ENCODE data around the gene SNX3.

The SNX3 gene

GRCh38 chr6:108164543-108164814, 96.4 kb downstream of the SNX3 start:
- H3K27ac ChIP-seq (ENCODE audit: low read depth, low read length, severe bottlenecking), result no peak overlapping the region
- 0 to 2% methylated on average over 8 to 9 of the region's 17 CpGs for WGBS, 2 experiments (ENCODE audit: insufficient coverage in 2 of 2)
- no peaks in the 10 kb centered on the region for H3K9me3 ChIP-seq (ENCODE audit: control insufficient read depth, low read length)
- H3K4me1 ChIP-seq (ENCODE audit: control insufficient read depth, insufficient read depth, low read length, poor library complexity, severe bottlenecking), result peaks cover 17% of the 10 kb centered on the region
- no peaks in the 10 kb centered on the region for H3K36me3 ChIP-seq (ENCODE audit: control insufficient read depth, insufficient read depth, low read length)
- H3K4me3 ChIP-seq (ENCODE audit: extremely low read depth, insufficient read depth, low read length, poor library complexity, severe bottlenecking), result no peak overlapping the region

DNA sequence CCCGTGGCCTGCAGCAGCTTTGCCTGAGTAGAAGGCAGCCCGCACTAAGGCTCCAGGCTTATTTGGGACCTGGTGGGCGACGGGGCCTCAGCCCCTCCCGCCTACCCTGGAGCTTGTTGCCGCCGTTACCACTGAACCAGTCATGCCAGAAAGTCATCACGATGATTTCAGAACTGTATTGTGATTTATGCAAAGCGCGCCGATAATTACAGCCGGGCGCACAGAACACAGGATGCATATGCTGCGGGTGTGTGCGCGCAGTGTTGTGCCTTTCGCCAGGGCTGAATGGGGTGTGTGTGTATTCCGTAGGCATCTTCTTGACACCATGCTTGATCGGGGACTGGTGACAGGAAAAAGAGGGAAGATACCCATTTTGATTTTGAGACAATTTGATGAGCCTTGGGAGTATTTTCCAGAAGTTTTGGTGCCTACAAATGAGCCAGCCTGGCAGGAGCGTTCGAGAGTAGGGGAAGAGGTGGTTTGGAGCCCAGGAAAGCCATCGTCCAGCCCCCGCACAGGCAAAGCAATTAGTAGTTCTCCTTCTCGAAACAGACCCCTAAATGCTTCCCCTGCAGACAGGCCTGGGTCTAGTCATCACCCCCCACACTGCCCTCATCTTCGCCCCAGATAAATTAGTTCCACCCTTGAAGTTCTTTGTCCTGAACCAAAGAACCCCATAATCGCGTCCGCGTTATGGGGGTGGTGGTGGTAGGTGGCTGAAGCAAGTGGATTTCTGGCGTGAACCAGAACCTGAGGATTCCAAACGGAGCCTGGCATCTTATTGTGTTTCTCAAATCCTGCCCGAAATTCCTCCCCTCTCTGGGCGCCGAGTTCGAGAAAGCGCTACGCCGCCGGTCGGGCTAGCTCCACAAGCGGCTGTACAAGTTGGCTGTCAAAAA, 96.9 kb downstream of the SNX3 start:
- Histone ChIP-seq H3K4me1 (ENCODE audit: control insufficient read depth, insufficient read depth, low read length, poor library complexity, severe bottlenecking) (peaks cover 17% of the 10 kb centered on the region), H3K9me3 (ENCODE audit: control insufficient read depth, low read length) (no peaks in the 10 kb centered on the region), H3K36me3 (ENCODE audit: control insufficient read depth, insufficient read depth, low read length) (no peaks in the 10 kb centered on the region), H3K4me3 (ENCODE audit: extremely low read depth, insufficient read depth, low read length, poor library complexity, severe bottlenecking) (no peak overlapping the region), H3K27ac (ENCODE audit: low read depth, low read length, severe bottlenecking) (no peak overlapping the region)
- WGBS, 2 experiments (ENCODE audit: insufficient coverage in 2 of 2), result 4 to 5% methylated on average over 24 to 32 of the region's 41 CpGs

- Histone ChIP-seq H3K36me3 (ENCODE audit: control insufficient read depth, insufficient read depth, low read length) (no peaks in the 10 kb centered on the region), H3K4me3 (ENCODE audit: extremely low read depth, insufficient read depth, low read length, poor library complexity, severe bottlenecking) (no peak overlapping the region), H3K4me1 (ENCODE audit: control insufficient read depth, insufficient read depth, low read length, poor library complexity, severe bottlenecking) (peaks cover 14% of the 10 kb centered on the region), H3K27ac (ENCODE audit: low read depth, low read length, severe bottlenecking) (no peak overlapping the region), H3K9me3 (ENCODE audit: control insufficient read depth, low read length) (no peaks in the 10 kb centered on the region)
- WGBS, 2 experiments (ENCODE audit: insufficient coverage in 2 of 2), result 3 to 13% methylated on average over 4 to 6 of the region's 6 CpGs
These were observed 97.6 kb downstream of the SNX3 start for GRCh38 chr6:108163267-108163643.

- H3K36me3 ChIP-seq (ENCODE audit: control insufficient read depth, insufficient read depth, low read length), result no peaks in the 10 kb centered on the region
- H3K27ac ChIP-seq (ENCODE audit: low read depth, low read length, severe bottlenecking), result no peak overlapping the region
- no peaks in the 10 kb centered on the region for H3K9me3 ChIP-seq (ENCODE audit: control insufficient read depth, low read length)
- peaks cover 10% of the 10 kb centered on the region for H3K4me1 ChIP-seq (ENCODE audit: control insufficient read depth, insufficient read depth, low read length, poor library complexity, severe bottlenecking)
- WGBS, 2 experiments (ENCODE audit: insufficient coverage in 2 of 2), result 0 to 20% methylated on average over 1 to 2 of the region's 3 CpGs
- H3K4me3 ChIP-seq (ENCODE audit: extremely low read depth, insufficient read depth, low read length, poor library complexity, severe bottlenecking), result no peak overlapping the region
These were observed 99.0 kb downstream of the SNX3 start for GRCh38 chr6:108161724-108162282.

Measured in mesodermal cell (in vitro differentiated cells).